Ovary (tissue), 9 donors: ENCODE results near the gene ZNF236. TPM values are rescaled to one million over a fixed set of nuclear protein-coding genes. Genes with fewer than 3 reads are reported as not detected.
"Not testable (repeated sequence)": the region's sequence is repeated elsewhere in the genome, so short reads cannot be mapped to it uniquely, and the experiment has no call there.

Experiments
- DNase-seq, 5 donors: peaks; one replicate each; pipeline ENCODE4 v3.0.0-alpha.2; 2019 to 2020
- H3K27ac ChIP-seq, 2 donors: fragments of 200-600 bp; one replicate each; pipeline versions ENCODE4 v1.5.1 to v1.8.0; 2019 to 2022
- H3K27me3 ChIP-seq: fragments of 200-600 bp; one replicate; pipeline ENCODE4 v1.8.0; 2022
- H3K36me3 ChIP-seq: fragments of 200-600 bp; sonication (generic); one replicate; pipeline ENCODE4 v1.5.1; 2019
- H3K4me1 ChIP-seq: one replicate; pipeline ENCODE4 v1.8.1; 2013; ENCODE audit warnings: mild to moderate bottlenecking, moderate library complexity; ENCODE audit not compliant: insufficient read depth
- H3K4me3 ChIP-seq: fragments of 200-600 bp; sonication (generic); one replicate; pipeline ENCODE4 v1.5.1; 2017
- H3K9me3 ChIP-seq, 2 donors: fragments of 200-600 bp in 1 of 2; sonication (generic) in 1 of 2; one replicate each; pipeline versions ENCODE4 v1.5.1 to v1.8.1; 2013 to 2019; ENCODE audit warnings: mild to moderate bottlenecking in 1 of 2, moderate library complexity in 1 of 2
- CTCF ChIP-seq, 3 donors: fragments of 450-650 bp in 2 of 3; fragments of 200-600 bp in 1 of 3; IDR thresholded peaks; one replicate each; pipeline versions ENCODE4 v1.5.1 to v1.8.0; 2016 to 2022; ENCODE audit warnings: antibody characterized with exemption in 3 of 3, mild to moderate bottlenecking in 1 of 3
- EP300 ChIP-seq: sonication (generic); formaldehyde crosslinking; IDR thresholded peaks from one replicate; pipeline ENCODE4 v1.6.1; 2017; ENCODE audit warnings: antibody characterized with exemption
- POLR2A ChIP-seq: fragments of 450-650 bp; IDR thresholded peaks from one replicate; pipeline ENCODE4 v1.6.1; 2017; ENCODE audit warnings: antibody characterized with exemption, mild to moderate bottlenecking, moderate library complexity
- WGBS, 3 donors: extraction: QIAGEN DNeasy Blood & Tissue Kit in 1 of 3; methylation state at CpG; one replicate each; pipeline versions ENCODE4 v1.1.5 to v1.1.7; 2013 to 2017; 5-methylcytosine and 5-hydroxymethylcytosine counted together
- intact Hi-C, 4 donors: fragments of 100-400 bp; cut with DNase I; formaldehyde crosslinking; loops; one replicate each; pipeline versions ENCODE4 v1.11.0 to v1.15.1; 2022 to 2023
- polyA plus RNA-seq, 2 donors: library from polyadenylated mRNA; stranded (reverse); fragments of 200-250 nt in 1 of 2; fragments of 350-450 nt in 1 of 2; fragmentation: Illumina TruSeq in 1 of 2; extraction: RNeasy Lipid Tissue Mini Kit (QIAGEN cat#74804) in 1 of 2; gene quantifications; one replicate each; pipeline ENCODE4 v1.2.3, GENCODE V29; 2013 to 2014
- small RNA-seq: library from RNA; depleted of rRNA; stranded (forward); fragments of <200 nt; gene quantifications from one replicate; pipeline ENCODE3, GENCODE V24; 2016
- total RNA-seq, 7 donors: library from RNA; depleted of rRNA in 2 of 7; stranded (reverse); fragments of >200 nt in 2 of 7; fragmentation: NEBNext Ultra II Directional in 3 of 7; extraction: Animal tissue kit (Norgen Biotek cat#: 25700) in 3 of 7; gene quantifications; one replicate each; pipeline versions ENCODE4 v1.1.0 to v1.2.4, GENCODE V29; 2016 to 2023
- donor health status: DM: no; HTN: no; CAD: no; lungs with moderate emphysema.
- donor health status: DM: no; HTN: no; CAD: no.
- donor health status: Bipolar disorder and iron deficiency.
- donor health status: DM: yes; HTN: yes; CAD: no.
- donor health status: DM: no; HTN: no; CAD: no.
- donor health status: DM: yes; HTN: yes; CAD: no.

Gene ZNF236
- total and polyA plus RNA-seq, 9 donors, result 3.9 to 30.3 (median 24.1) TPM

- H3K27ac ChIP-seq, result no peak overlapping the region
- intact Hi-C loops, result loop anchor here in 1 of 4 donors (10.0 kb wide), 1 partner anchor 87 kb away; no protein-coding TSS in a partner anchor
- 78 to 95% (median 87%) methylated on average over 6 of the region's 6 CpGs for WGBS, 3 donors
Measured at GRCh38 chr18:77017355-77017754, 195.0 kb downstream of the ZNF236 start.

GRCh38 chr18:77018650-77019049 lies 196.3 kb downstream of the ZNF236 start:
- H3K27ac ChIP-seq, H3K27me3 ChIP-seq, H3K4me1 ChIP-seq, DNase-seq, H3K4me3 ChIP-seq, H3K9me3 ChIP-seq, H3K36me3 ChIP-seq: not testable (repeated sequence)
- intact Hi-C loops, result loop anchor here in 1 of 4 donors (10.0 kb wide), 1 partner anchor 86 kb away; no protein-coding TSS in a partner anchor

More at GRCh38 chr18:77017355-77017754, 195.0 kb downstream of the ZNF236 start:
- DNase-seq, result no peak
- H3K9me3 ChIP-seq, result no peaks in the 10 kb centered on the region
- H3K36me3 ChIP-seq, result no peaks in the 10 kb centered on the region
- H3K4me1 ChIP-seq, result peaks cover 12% of the 10 kb centered on the region
- TF ChIP-seq CTCF (IDR thresholded peaks at IDR 0.05), result no peak
- TF ChIP-seq POLR2A, result no peak
- no peak for TF ChIP-seq EP300
- no peaks in the 10 kb centered on the region for H3K27me3 ChIP-seq
- no peak overlapping the region for H3K4me3 ChIP-seq

- no peak for DNase-seq
- Histone ChIP-seq H3K27me3 (no peaks in the 10 kb centered on the region), H3K9me3 (no peaks in the 10 kb centered on the region), H3K4me1 (peaks cover 1% of the 10 kb centered on the region), H3K27ac (no peak overlapping the region), H3K4me3 (no peak overlapping the region), H3K36me3 (no peaks in the 10 kb centered on the region)
- WGBS, 3 donors, result 95 to 98% (median 97%) methylated on average over 9 of the region's 9 CpGs
- intact Hi-C loops, result loop anchor here in 1 of 4 donors (10.0 kb wide), 1 partner anchor 85 kb away; no protein-coding TSS in a partner anchor
- TF ChIP-seq CTCF (IDR thresholded peaks at IDR 0.05) (no peak), EP300 (no peak), POLR2A (no peak)
Measured at GRCh38 chr18:77019641-77020040, 197.3 kb downstream of the ZNF236 start.

Small RNA genes lying within 50 kb of the gene (small RNA-seq; reads per million reads assigned to genes)
- not detected for gene RF00017
- not detected for gene RNU6-346P
